Neural cell (in vitro differentiated cells): ENCODE results near the gene HAPLN2. TPM values are rescaled to one million over a fixed set of nuclear protein-coding genes. Genes with fewer than 3 reads are reported as not detected.

Experiments
- H2AFZ ChIP-seq: fragments of 200-600, 300-800 bp; sonication (generic), shearing (Covaris generic); 2 replicates; pipeline ENCODE4 v1.6.0; 2014; ENCODE audit warnings: low read depth, mild to moderate bottlenecking, antibody characterized with exemption, low read length, moderate library complexity
- H3F3A ChIP-seq: fragments of 200-600 bp; shearing (Covaris generic); 2 replicates; pipeline ENCODE4 v1.6.1; 2016; ENCODE audit warnings: mild to moderate bottlenecking, moderate library complexity, mixed read lengths, antibody characterized with exemption, low read length; ENCODE audit not compliant: insufficient read depth, poor library complexity, severe bottlenecking
- H3K27ac ChIP-seq: fragments of 200-600, 300-800 bp; sonication (generic), shearing (Covaris generic); 2 replicates; pipeline ENCODE4 v1.5.1; 2014; ENCODE audit warnings: mild to moderate bottlenecking, low read length, moderate library complexity
- H3K27me3 ChIP-seq: fragments of 300-800, 200-600 bp; sonication (generic), shearing (Covaris generic); 2 replicates; pipeline ENCODE4 v1.6.0; 2014; ENCODE audit warnings: mild to moderate bottlenecking, low read depth, low read length, moderate library complexity; ENCODE audit not compliant: insufficient read depth
- H3K36me3 ChIP-seq: fragments of 300-800, 200-600 bp; sonication (generic), shearing (Covaris generic); 2 replicates; pipeline ENCODE4 v1.5.1; 2014; ENCODE audit warnings: mild to moderate bottlenecking, antibody characterized with exemption, low read length, moderate library complexity; ENCODE audit not compliant: insufficient read depth
- H3K4me2 ChIP-seq: fragments of 300-800, 200-600 bp; sonication (generic), shearing (Covaris generic); 2 replicates; pipeline ENCODE4 v1.6.0; 2014; ENCODE audit warnings: mild to moderate bottlenecking, low read length
- H3K4me3 ChIP-seq: fragments of 300-800, 200-600 bp; sonication (generic), shearing (Covaris generic); 2 replicates; pipeline ENCODE4 v1.5.1; 2014; ENCODE audit warnings: mild to moderate bottlenecking, low read length, moderate library complexity
- H3K79me2 ChIP-seq: fragments of 200-600 bp; shearing (Covaris generic); replicated peaks from 2 replicates; pipeline ENCODE4 v1.6.0; 2014; ENCODE audit warnings: mild to moderate bottlenecking, low read length, moderate library complexity; ENCODE audit not compliant: insufficient read depth
- H3K9ac ChIP-seq: fragments of 300-800, 200-600 bp; sonication (generic), shearing (Covaris generic); 2 replicates; pipeline ENCODE4 v1.6.1; 2016; ENCODE audit warnings: mild to moderate bottlenecking, low read length, mixed read lengths
- H3K9me2 ChIP-seq: fragments of 200-600 bp; shearing (Covaris generic); 2 replicates; pipeline ENCODE4 v1.6.1; 2016; ENCODE audit warnings: mild to moderate bottlenecking, low read length, mixed read lengths; ENCODE audit not compliant: insufficient read depth
- H3K9me3 ChIP-seq: fragments of 200-600, 300-800 bp; sonication (generic), shearing (Covaris generic); 2 replicates; pipeline ENCODE4 v1.6.1; 2016; ENCODE audit warnings: mild to moderate bottlenecking, mixed run types, low read length, moderate library complexity, mixed read lengths
- H4K20me1 ChIP-seq: fragments of 200-600 bp; shearing (Covaris generic); 2 replicates; pipeline ENCODE4 v1.6.1; 2016; ENCODE audit warnings: mild to moderate bottlenecking, mixed run types; ENCODE audit not compliant: insufficient read depth
- CTCF ChIP-seq: fragments of 450-650 bp; IDR thresholded peaks from 2 replicates; pipeline ENCODE4 v1.5.1; 2014; ENCODE audit warnings: antibody characterized with exemption, mild to moderate bottlenecking, moderate library complexity; ENCODE audit not compliant: poor library complexity, severe bottlenecking
- EP300 ChIP-seq: fragments of 450-650 bp; conservative IDR thresholded peaks from 2 replicates; pipeline ENCODE4 v1.6.1; 2014; ENCODE audit warnings: antibody characterized with exemption, mild to moderate bottlenecking, moderate library complexity; ENCODE audit not compliant: poor library complexity, severe bottlenecking
- EZH2 ChIP-seq: fragments of 200-600, 300-800 bp; shearing (Covaris generic), sonication (generic); IDR thresholded peaks from 2 replicates; pipeline ENCODE4 v1.6.1; 2014; ENCODE audit warnings: antibody characterized with exemption, low read length, borderline replicate concordance, mild to moderate bottlenecking; ENCODE audit not compliant: insufficient read depth, poor library complexity, severe bottlenecking
- MXI1 ChIP-seq: fragments of 450-650 bp; conservative IDR thresholded peaks from 2 replicates; pipeline ENCODE4 v1.6.1; 2014; ENCODE audit warnings: antibody characterized with exemption, mild to moderate bottlenecking; ENCODE audit not compliant: poor library complexity, severe bottlenecking
- POLR2AphosphoS5 ChIP-seq: IDR thresholded peaks from 2 replicates; pipeline ENCODE4 v1.6.1; 2012
- RAD21 ChIP-seq: fragments of 450-650 bp; conservative IDR thresholded peaks from 2 replicates; pipeline ENCODE4 v1.6.1; 2014; ENCODE audit warnings: antibody characterized with exemption, mild to moderate bottlenecking, moderate library complexity
- REST ChIP-seq: IDR thresholded peaks from 2 replicates; pipeline ENCODE4 v1.6.1; 2012; ENCODE audit warnings: borderline replicate concordance
- SMC3 ChIP-seq: fragments of 450-650 bp; conservative IDR thresholded peaks from 2 replicates; pipeline ENCODE4 v1.6.1; 2014; ENCODE audit warnings: antibody characterized with exemption, mild to moderate bottlenecking, moderate library complexity; ENCODE audit not compliant: poor library complexity
- TAF1 ChIP-seq: IDR thresholded peaks from 2 replicates; pipeline ENCODE4 v1.6.1; 2012; ENCODE audit warnings: low read depth
- polyA plus RNA-seq: library from polyadenylated mRNA; depleted of rRNA; stranded (reverse); fragments of >200 nt; gene quantifications from 2 replicates; pipeline ENCODE4 v1.2.3, GENCODE V29; 2014

The HAPLN2 gene
- polyA plus RNA-seq, 1 donor from 2014 or later = 22.9 TPM

GRCh38 chr1:156593661-156593989, 25.6 kb upstream of the HAPLN2 start:
- H3K79me2 ChIP-seq = no peaks in the 10 kb centered on the region
- H3K27ac ChIP-seq = peak overlapping the region; percentile 84
- H3K4me3 ChIP-seq = peak overlapping the region; percentile 86
- H3K36me3 ChIP-seq = no peaks in the 10 kb centered on the region
- no peaks in the 10 kb centered on the region for H3F3A ChIP-seq
- H2AFZ ChIP-seq = no peak overlapping the region
- peak overlapping the region; percentile 17 for H3K9ac ChIP-seq
- TF ChIP-seq REST (no peak), POLR2AphosphoS5 (no peak), CTCF (no peak), EP300 (no peak), SMC3 (no peak), EZH2 (no peak), MXI1 (no peak), RAD21 (no peak), TAF1 (no peak)
- H3K9me3 ChIP-seq = no peaks in the 10 kb centered on the region
- H3K4me2 ChIP-seq = no peak overlapping the region
- no peaks in the 10 kb centered on the region for H4K20me1 ChIP-seq
- H3K27me3 ChIP-seq = no peaks in the 10 kb centered on the region
- no peaks in the 10 kb centered on the region for H3K9me2 ChIP-seq

- Histone ChIP-seq H4K20me1 (no peaks in the 10 kb centered on the region), H3K79me2 (no peaks in the 10 kb centered on the region), H2AFZ (no peak overlapping the region), H3K27ac (peak overlapping the region; percentile 84), H3K4me2 (peak overlapping the region; percentile 25), H3K27me3 (no peaks in the 10 kb centered on the region), H3K9me3 (no peaks in the 10 kb centered on the region), H3F3A (no peaks in the 10 kb centered on the region), H3K4me3 (peak overlapping the region; percentile 86), H3K36me3 (no peaks in the 10 kb centered on the region), H3K9me2 (no peaks in the 10 kb centered on the region), H3K9ac (peak overlapping the region; percentile 48)
- TF ChIP-seq SMC3 (no peak), CTCF (no peak), EZH2 (no peak), RAD21 (no peak), MXI1 (no peak), POLR2AphosphoS5 (peak; percentile 10), REST (peak; percentile 98), EP300 (peak; percentile 37), TAF1 (no peak)
Measured at GRCh38 chr1:156594190-156594589, 25.0 kb upstream of the HAPLN2 start.
